Aorta (tissue), 5 donors: ENCODE data around the gene SLC39A1. TPM values are rescaled to one million over a fixed set of nuclear protein-coding genes. Genes with fewer than 3 reads are reported as not detected.

Source experiments
- ATAC-seq: fragments of 200-7000 bp; cut with Tn5 transposase; one replicate; pipeline ENCODE4 v1.9.1; 2022; ENCODE audit warnings: moderate library complexity; ENCODE audit not compliant: low FRiP score
- DNase-seq, 2 donors: peaks; one replicate each; pipeline ENCODE4 v3.0.0-alpha.2; 2020
- H3K27ac ChIP-seq, 2 donors: one replicate each; pipeline ENCODE4 v1.5.1; 2013; ENCODE audit warnings: low read length in 2 of 2, mild to moderate bottlenecking in 2 of 2, moderate library complexity in 2 of 2, control low read depth in 1 of 2, inconsistent platforms in 1 of 2, low read depth in 1 of 2
- H3K27me3 ChIP-seq, 2 donors: one replicate each; pipeline ENCODE4 v1.6.1; 2013; ENCODE audit warnings: control low read depth in 1 of 2, low read length in 1 of 2, mild to moderate bottlenecking in 1 of 2, moderate library complexity in 1 of 2; ENCODE audit not compliant: insufficient read depth in 2 of 2, control insufficient read depth in 1 of 2
- H3K36me3 ChIP-seq, 2 donors: one replicate each; pipeline ENCODE4 v1.6.1; 2013; ENCODE audit warnings: control low read depth in 1 of 2, low read length in 1 of 2, mild to moderate bottlenecking in 1 of 2; ENCODE audit not compliant: insufficient read depth in 2 of 2, control insufficient read depth in 1 of 2
- H3K4me1 ChIP-seq, 2 donors: one replicate each; pipeline ENCODE4 v1.6.1; 2013; ENCODE audit warnings: low read length in 2 of 2, control low read depth in 1 of 2, mild to moderate bottlenecking in 1 of 2, moderate library complexity in 1 of 2; ENCODE audit not compliant: insufficient read depth in 2 of 2, control insufficient read depth in 1 of 2
- H3K4me3 ChIP-seq, 2 donors: one replicate each; pipeline ENCODE4 v1.5.1; 2013; ENCODE audit warnings: low read length in 2 of 2, control low read depth in 1 of 2, mild to moderate bottlenecking in 1 of 2
- H3K9me3 ChIP-seq: one replicate; pipeline ENCODE4 v1.6.1; 2013; ENCODE audit warnings: mild to moderate bottlenecking, low read length; ENCODE audit not compliant: control insufficient read depth
- WGBS, 2 donors: extraction: QIAGEN DNeasy Blood & Tissue Kit; methylation state at CpG; one replicate each; pipeline ENCODE4 v1.1.7; 2013; 5-methylcytosine and 5-hydroxymethylcytosine counted together
- intact Hi-C, 2 donors: fragments of 100-400 bp; cut with DNase I; formaldehyde crosslinking; loops; one replicate each; pipeline versions ENCODE4 v1.14.2 to v1.15.0; 2022
- polyA plus RNA-seq, 2 donors: library from polyadenylated mRNA; stranded (reverse); fragments of 200-250 nt; gene quantifications; one replicate each; pipeline ENCODE4 v1.2.3, GENCODE V29; 2013
- total RNA-seq, 2 donors: library from RNA; stranded (reverse); fragmentation: NEBNext Ultra II Directional; extraction: Animal tissue kit (Norgen Biotek cat#: 25700); gene quantifications; one replicate each; pipeline ENCODE4 v1.2.1, GENCODE V29; 2021
- donor health status: healthy with polysubstance abuse.
- donor health status: Bipolar disorder and iron deficiency.
- donor health status: DM: no; HTN: no; CAD: no.
- donor health status: DM: no; HTN: no; CAD: no.
- donor health status: DM: yes; HTN: yes; CAD: no.

SLC39A1 gene
- total and polyA plus RNA-seq, 4 donors, result 54.5 to 96.7 (median 90.0) TPM

- peak within 1 kb of the TSS; percentile 82 to 91 for H3K4me3 ChIP-seq
- peak within 1 kb of the TSS; percentile 72 to 77 for H3K27ac ChIP-seq
- intact Hi-C loops, result loop anchor here (1.0 to 10.0 kb wide), 3 partner anchors 22 to 64 kb away; partner anchors contain the start of gene RAB13 (in 2 of the 2)
- DNase-seq, result peak; percentile 100
- H3K9me3 ChIP-seq, result no peaks in the 10 kb centered on the region
- WGBS, 2 donors, result 1% methylated on average over 53 of the region's 53 CpGs
- peak; percentile 98 for ATAC-seq
- H3K4me1 ChIP-seq, result peaks cover 0 to 4% of the 10 kb centered on the region in 2 donors
- no peaks in the 10 kb centered on the region for H3K36me3 ChIP-seq
- H3K27me3 ChIP-seq, result no peaks in the 10 kb centered on the region
Measured at GRCh38 chr1:153922972-153923925, 40.1 kb downstream of the SLC39A1 start, which contains the start of gene GATAD2B. Gene GATAD2B (minus strand): TSS chr1:153922972. CDS start chr1:153828347, 94,625 bp downstream.

- ATAC-seq (peak; percentile 17), DNase-seq (peak in 1 of 2 donors; percentile 83)
- peak overlapping the region; percentile 72 to 77 for H3K27ac ChIP-seq
- no peaks in the 10 kb centered on the region for H3K36me3 ChIP-seq
- no peaks in the 10 kb centered on the region for H3K27me3 ChIP-seq
- H3K4me3 ChIP-seq, result peak overlapping the region; percentile 82 to 91
- H3K4me1 ChIP-seq, result peaks cover 0 to 4% of the 10 kb centered on the region in 2 donors
- 1% methylated on average over 38 to 86 of the region's 86 CpGs for WGBS, 2 donors
- intact Hi-C loops, result loop anchor here (2.0 to 10.0 kb wide), 2 partner anchors 62 to 64 kb away; partner anchors contain the start of gene RAB13 (in 2 of the 2)
- H3K9me3 ChIP-seq, result no peaks in the 10 kb centered on the region
Measured at GRCh38 chr1:153922076-153922971, 41.0 kb downstream of the SLC39A1 start.

DNA sequence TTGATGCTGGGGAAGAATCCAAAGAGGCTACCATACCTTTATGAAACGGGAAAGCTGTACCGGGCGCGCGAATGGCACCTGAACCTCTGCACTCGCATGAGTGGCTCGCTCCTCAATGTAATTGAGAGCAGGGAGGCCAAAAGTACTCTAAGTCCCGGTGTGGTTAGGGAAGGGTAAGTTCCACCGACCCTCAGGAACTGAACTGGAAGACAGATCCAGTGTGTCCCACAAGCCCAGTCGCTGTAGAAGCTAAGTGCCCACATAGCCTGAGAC lies 41.6 kb downstream of the SLC39A1 start:
- Histone ChIP-seq H3K36me3 (no peaks in the 10 kb centered on the region), H3K9me3 (no peaks in the 10 kb centered on the region), H3K27ac (no peak overlapping the region), H3K4me1 (peaks cover 0 to 4% of the 10 kb centered on the region in 2 donors), H3K4me3 (peak overlapping the region; percentile 82 to 91), H3K27me3 (no peaks in the 10 kb centered on the region)
- ATAC-seq (no peak), DNase-seq (no peak)
- intact Hi-C loops, result loop anchor here (2.0 to 10.0 kb wide), 2 partner anchors 63 to 65 kb away; partner anchors contain the start of gene RAB13 (in 2 of the 2)
- 1 to 2% methylated on average over 10 of the region's 10 CpGs for WGBS, 2 donors

DNA sequence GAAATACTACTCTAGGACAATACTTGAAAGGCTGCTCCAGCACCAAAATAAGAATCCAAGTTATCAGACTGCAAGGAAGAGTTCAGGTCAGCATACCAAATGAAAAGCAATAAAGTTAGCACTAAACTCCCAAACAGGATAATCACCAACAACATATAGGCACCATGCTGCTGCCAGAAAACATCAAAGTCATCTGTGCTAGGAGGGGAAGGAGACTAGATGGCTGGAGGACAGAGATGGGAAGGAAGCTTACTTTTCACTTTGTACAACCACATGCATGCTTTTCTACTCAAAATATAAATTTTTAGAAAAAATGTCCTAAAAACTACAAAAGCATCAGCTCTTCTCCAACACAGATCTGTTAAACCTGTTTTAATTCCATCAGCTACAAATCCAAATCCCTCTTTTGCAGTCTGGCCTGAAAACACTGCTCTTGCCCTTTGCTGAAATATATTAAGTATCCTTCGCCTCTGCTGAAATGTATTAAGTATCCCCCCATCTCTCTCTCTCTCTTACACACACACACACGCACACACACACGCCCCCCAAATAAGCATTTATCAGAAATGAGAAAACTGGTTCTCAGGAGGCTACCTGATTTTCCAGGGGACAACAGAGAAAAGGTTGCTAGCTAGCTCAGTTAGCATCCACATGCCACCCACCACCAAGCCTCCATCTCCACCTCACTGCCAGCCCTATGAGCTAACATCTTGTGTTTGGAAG lies 42.1 kb downstream of the SLC39A1 start:
- Histone ChIP-seq H3K4me1 (peaks cover 0 to 4% of the 10 kb centered on the region in 2 donors), H3K36me3 (no peaks in the 10 kb centered on the region), H3K9me3 (no peaks in the 10 kb centered on the region), H3K4me3 (peak overlapping the region; percentile 2 to 82), H3K27ac (no peak overlapping the region), H3K27me3 (no peaks in the 10 kb centered on the region)
- 6 to 10% methylated on average over 3 of the region's 3 CpGs for WGBS, 2 donors
- ATAC-seq, result no peak
- intact Hi-C loops, result loop anchor here in 1 of 2 donors (10.0 kb wide), 1 partner anchor 64 kb away; the partner anchor contains the start of gene RAB13
- DNase-seq, result no peak

DNA sequence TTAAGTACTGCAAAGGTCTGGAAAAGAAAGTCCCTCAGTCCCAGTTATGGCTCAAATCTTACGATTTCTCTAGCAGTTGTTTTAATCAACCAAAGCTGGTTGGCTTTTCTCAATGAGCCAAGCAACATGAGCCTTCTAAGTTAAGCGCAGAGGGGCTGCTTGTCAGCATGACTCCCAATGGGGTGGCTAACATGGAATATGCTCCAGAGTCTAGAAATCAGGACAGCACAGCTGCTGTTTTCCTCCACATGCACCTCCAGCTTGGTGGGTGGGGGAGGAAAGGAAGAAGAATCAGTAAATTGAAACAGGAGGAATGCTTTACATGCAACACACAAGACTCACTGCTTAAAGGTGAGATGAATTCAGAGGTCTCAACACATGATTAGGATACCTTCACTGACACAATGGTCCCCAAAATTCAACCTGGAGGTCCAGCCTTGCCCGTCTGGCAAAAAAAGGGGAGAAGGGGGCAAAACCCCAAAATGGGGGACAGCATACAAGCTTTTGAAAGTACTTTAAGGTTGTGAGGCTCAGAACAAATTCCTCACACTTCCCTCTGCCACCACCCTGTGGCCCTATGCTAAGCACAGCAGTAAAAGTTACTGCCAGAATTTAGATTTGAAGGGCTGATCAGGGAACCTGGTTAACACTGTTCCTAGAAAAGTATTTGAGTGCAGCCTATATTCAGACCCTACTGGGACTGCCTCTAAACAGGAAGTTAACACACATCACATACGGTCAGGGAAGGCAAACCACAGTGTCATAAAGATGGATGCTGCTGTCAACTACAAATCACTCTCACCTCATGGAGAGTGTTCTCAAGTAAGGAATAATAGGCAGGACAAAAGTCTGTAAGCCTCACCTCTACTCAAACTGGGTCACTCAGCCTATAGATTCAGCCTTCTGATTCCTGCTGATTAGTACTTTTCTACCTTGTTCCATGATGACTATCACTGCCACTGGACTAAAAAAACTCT lies 43.2 kb downstream of the SLC39A1 start:
- Histone ChIP-seq H3K27ac (peak overlapping the region in 1 of 2 donors; percentile 19), H3K4me1 (peaks cover 0 to 4% of the 10 kb centered on the region in 2 donors), H3K4me3 (no peak overlapping the region), H3K36me3 (no peaks in the 10 kb centered on the region), H3K27me3 (no peaks in the 10 kb centered on the region), H3K9me3 (no peaks in the 10 kb centered on the region)
- 26 to 32% methylated on average over 4 of the region's 4 CpGs for WGBS, 2 donors
- DNase-seq, result no peak
- intact Hi-C loops, result loop anchor here in 1 of 2 donors (10.0 kb wide), 1 partner anchor 65 kb away; the partner anchor contains the start of gene RAB13
- no peak for ATAC-seq

DNA sequence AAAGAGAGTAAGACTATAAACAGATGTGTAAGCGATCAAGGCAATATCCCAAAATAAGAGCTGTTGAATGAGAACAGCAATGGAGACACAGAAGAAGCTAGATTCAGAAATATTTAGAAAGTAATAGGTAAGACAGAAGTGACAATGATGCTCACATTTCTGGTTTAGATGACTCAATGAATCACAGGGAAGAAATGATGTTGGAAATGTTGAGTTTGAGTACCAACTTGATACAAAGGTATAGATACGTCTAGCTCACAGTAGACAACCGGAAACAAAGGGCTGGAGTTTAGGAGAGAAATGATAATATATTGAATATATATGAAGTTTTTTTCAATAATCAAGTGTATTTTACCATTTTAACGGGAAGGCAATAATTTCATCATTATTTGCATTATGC lies 47.0 kb downstream of the SLC39A1 start:
- WGBS, 2 donors, result 70 to 82% methylated on average over 4 of the region's 4 CpGs
- Histone ChIP-seq H3K4me1 (peaks cover 0 to 4% of the 10 kb centered on the region in 2 donors), H3K27ac (no peak overlapping the region), H3K36me3 (no peaks in the 10 kb centered on the region), H3K9me3 (no peaks in the 10 kb centered on the region), H3K27me3 (no peaks in the 10 kb centered on the region), H3K4me3 (no peak overlapping the region)
- no peak for DNase-seq
- no peak for ATAC-seq
- intact Hi-C loops, result no loop called here

DNA sequence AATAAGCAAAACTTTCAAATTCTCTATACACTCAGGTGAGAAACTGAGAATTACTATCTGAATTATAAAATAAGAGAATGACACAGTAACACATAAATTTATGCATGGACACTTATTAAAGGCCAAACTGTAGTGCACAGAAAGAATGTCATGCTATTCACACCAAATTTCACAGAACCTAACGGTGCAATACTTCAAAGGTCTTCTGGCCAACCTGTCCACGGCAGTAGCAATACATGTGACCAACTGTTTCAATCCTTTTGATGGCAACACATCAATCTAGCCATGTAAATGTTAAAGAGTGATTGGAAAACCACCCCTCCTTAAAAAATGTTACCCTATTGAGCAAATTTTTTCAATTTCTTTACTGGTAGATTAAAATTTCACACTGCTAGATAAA lies 51.0 kb downstream of the SLC39A1 start:
- no peaks in the 10 kb centered on the region for H3K4me1 ChIP-seq
- DNase-seq (no peak), ATAC-seq (no peak)
- WGBS, 2 donors, result 49 to 66% methylated on average over 2 of the region's 2 CpGs
- H3K36me3 ChIP-seq, result no peaks in the 10 kb centered on the region
- no peaks in the 10 kb centered on the region for H3K9me3 ChIP-seq
- H3K4me3 ChIP-seq, result no peak overlapping the region
- intact Hi-C loops, result no loop called here
- H3K27ac ChIP-seq, result no peak overlapping the region
- H3K27me3 ChIP-seq, result no peaks in the 10 kb centered on the region
